GM23248 (cell line): ENCODE results near the gene RNF150.

ENCODE experiments used
- EZH2 ChIP-seq: fragments of 200-600 bp; sonication (generic); IDR thresholded peaks from 2 replicates; pipeline ENCODE4 v1.6.1; 2018; ENCODE audit warnings: antibody characterized with exemption, mild to moderate bottlenecking; ENCODE audit not compliant: insufficient read depth, poor library complexity, severe bottlenecking
- EZH2phosphoT487 ChIP-seq: fragments of 200-600 bp; sonication (generic); IDR thresholded peaks from 2 replicates; pipeline ENCODE4 v1.6.1; 2018; ENCODE audit warnings: antibody characterized with exemption, moderate library complexity, mild to moderate bottlenecking, low read depth; ENCODE audit not compliant: insufficient read depth

- TF ChIP-seq EZH2, result no peak
- TF ChIP-seq EZH2phosphoT487, result no peak
These were observed 110.2 kb downstream of the RNF150 start for GRCh38 chr4:141023051-141023450.
